HCT116 (cell line): ENCODE data around the gene MBNL2. TPM values are rescaled to one million over a fixed set of nuclear protein-coding genes. Genes with fewer than 3 reads are reported as not detected.

Source experiments
- ATAC-seq: fragments of 200-7000 bp; cut with Tn5 transposase; 2 replicates; pipeline ENCODE4 v1.9.1; 2020; ENCODE audit warnings: mild to moderate bottlenecking, moderate library complexity
- BruUV-seq: library from RNA; stranded (reverse); fragments of 400-500 nt; replicated peaks from 2 replicates; lab custom pipeline; 2021; lab: Mats Ljungman, UMichigan
- CTCF ChIA-PET: fragments of 300-600 bp; sonication (Branson Sonifier 250); formaldehyde crosslinking; loops from one replicate; lab custom pipeline; 2021; ENCODE audit warnings: antibody characterized with exemption; lab: Charles Lee
- POLR2A ChIA-PET: fragments of 300-600, 350-600 bp; sonication (Branson Sonifier 250); formaldehyde crosslinking; loops from one replicate; lab custom pipeline; 2021; ENCODE audit warnings: antibody characterized with exemption; lab: Charles Lee
- RAD21 ChIA-PET, 2 experiments: fragments of 300-600 bp; sonication (Branson Sonifier 250); formaldehyde crosslinking; loops; one replicate each; lab custom pipeline; 2023; ENCODE audit warnings: low total read pairs in 2 of 2; ENCODE audit not compliant: uncharacterized antibody in 2 of 2, unreplicated experiment in 2 of 2, low non-redundant PET in 1 of 2; lab: Charles Lee
- DNase-seq: peaks from one replicate; pipeline ENCODE4 v3.0.0-alpha.2; 2010; ENCODE audit warnings: low read depth, low spot score
- H2AFZ ChIP-seq: fragments of 200-600 bp; shearing (Covaris generic), sonication (generic); 2 replicates; pipeline ENCODE4 v1.6.1; 2017; ENCODE audit warnings: low read depth, mixed run types, mixed read lengths, antibody characterized with exemption, low read length; ENCODE audit not compliant: poor library complexity, severe bottlenecking
- H3K27ac ChIP-seq: 2 replicates; pipeline ENCODE4 v1.5.1; 2012; ENCODE audit warnings: low read depth, low read length
- H3K27me3 ChIP-seq: fragments of 200-600 bp; sonication (generic); 2 replicates; pipeline ENCODE4 v1.6.1; 2016; ENCODE audit warnings: mixed run types, low read length, mixed read lengths; ENCODE audit not compliant: insufficient read depth
- H3K36me3 ChIP-seq, 2 experiments: fragments of 200-500 bp in 1 of 2; fragments of 200-600 bp in 1 of 2; sonication (Bioruptor generic) in 1 of 2; sonication (generic) in 1 of 2; 2 replicates each; pipeline versions ENCODE4 v1.5.1 to v1.6.1; 2014 to 2016; ENCODE audit warnings: low read length in 2 of 2, inconsistent platforms in 1 of 2, mixed read lengths in 1 of 2, mixed run types in 1 of 2; ENCODE audit not compliant: insufficient read depth in 2 of 2, control insufficient read depth in 1 of 2
- H3K4me1 ChIP-seq, 2 experiments: fragments of 200-600 bp in 1 of 2; sonication (generic) in 1 of 2; 2 replicates each; pipeline versions ENCODE4 v1.5.1 to v1.6.1; 2012 to 2017; ENCODE audit warnings: low read length in 2 of 2, inconsistent platforms in 1 of 2, mild to moderate bottlenecking in 1 of 2, mixed read lengths in 1 of 2, mixed run types in 1 of 2, moderate library complexity in 1 of 2; ENCODE audit not compliant: insufficient read depth in 2 of 2, control insufficient read depth in 1 of 2
- H3K4me2 ChIP-seq: fragments of 200-600 bp; sonication (generic); 2 replicates; pipeline ENCODE4 v1.6.1; 2017; ENCODE audit warnings: mixed run types, low read length, mixed read lengths
- H3K4me3 ChIP-seq, 2 experiments: fragments of 200-600 bp in 1 of 2; sonication (generic) in 1 of 2; replicated peaks in 1 of 2; 2 replicates each; pipeline ENCODE4 v1.5.1; 2011 to 2016; ENCODE audit warnings: low read length in 2 of 2, control low read depth in 1 of 2, low read depth in 1 of 2, mild to moderate bottlenecking in 1 of 2, mixed read lengths in 1 of 2, mixed run types in 1 of 2
- H3K79me2 ChIP-seq: fragments of 200-600 bp; sonication (generic); 2 replicates; pipeline ENCODE4 v1.6.1; 2017; ENCODE audit warnings: mild to moderate bottlenecking, mixed run types, low read length, moderate library complexity, mixed read lengths; ENCODE audit not compliant: insufficient read depth
- H3K9ac ChIP-seq: fragments of 200-600 bp; sonication (generic); 2 replicates; pipeline ENCODE4 v1.6.1; 2016; ENCODE audit warnings: low read length, mixed read lengths
- H3K9me2 ChIP-seq: fragments of 200-600 bp; sonication (generic), shearing (Covaris generic); 2 replicates; pipeline ENCODE4 v1.6.1; 2017; ENCODE audit warnings: mixed run types, mild to moderate bottlenecking, moderate library complexity; ENCODE audit not compliant: insufficient read depth
- H3K9me3 ChIP-seq, 2 experiments: fragments of 200-500 bp in 1 of 2; fragments of 200-600 bp in 1 of 2; sonication (Bioruptor generic) in 1 of 2; sonication (generic) in 1 of 2; 2 replicates each; pipeline ENCODE4 v1.6.1; 2014 to 2017; ENCODE audit warnings: low read length in 2 of 2, mixed read lengths in 2 of 2, inconsistent platforms in 1 of 2, low read depth in 1 of 2, mild to moderate bottlenecking in 1 of 2, mixed run types in 1 of 2, moderate library complexity in 1 of 2; ENCODE audit not compliant: control insufficient read depth in 1 of 2, insufficient read depth in 1 of 2
- H4K20me1 ChIP-seq: fragments of 200-600 bp; sonication (generic), shearing (Covaris generic); 2 replicates; pipeline ENCODE4 v1.6.1; 2017; ENCODE audit warnings: mixed run types, mild to moderate bottlenecking, moderate library complexity; ENCODE audit not compliant: insufficient read depth
- CBX3 ChIP-seq: IDR thresholded peaks from 2 replicates; pipeline ENCODE4 v1.6.1; 2012; ENCODE audit warnings: low read depth
- CEBPB ChIP-seq: IDR thresholded peaks from 2 replicates; pipeline ENCODE4 v1.6.1; 2012; ENCODE audit warnings: low read depth
- EGR1 ChIP-seq: IDR thresholded peaks from 2 replicates; pipeline ENCODE4 v1.6.1; 2012; ENCODE audit warnings: low read depth
- ELF1 ChIP-seq: IDR thresholded peaks from 2 replicates; pipeline ENCODE4 v1.6.1; 2012; ENCODE audit warnings: low read depth, borderline replicate concordance
- EZH2 ChIP-seq: fragments of 200-600 bp; sonication (generic); IDR thresholded peaks from 2 replicates; pipeline ENCODE4 v1.6.1; 2017; ENCODE audit warnings: antibody characterized with exemption, mixed run types
- EZH2phosphoT487 ChIP-seq: fragments of 200-600 bp; IDR thresholded peaks from 2 replicates; pipeline ENCODE4 v1.6.1; 2018; ENCODE audit warnings: antibody characterized with exemption, borderline replicate concordance
- SIN3A ChIP-seq: IDR thresholded peaks from 2 replicates; pipeline ENCODE4 v1.6.1; 2012; ENCODE audit warnings: low read depth
- SP1 ChIP-seq: IDR thresholded peaks from 2 replicates; pipeline ENCODE4 v1.6.1; 2012; ENCODE audit warnings: low read depth
- SRF ChIP-seq: IDR thresholded peaks from 2 replicates; pipeline ENCODE4 v1.6.1; 2012; ENCODE audit warnings: low read depth
- TCF7L2 ChIP-seq: IDR thresholded peaks from 2 replicates; pipeline ENCODE4 v1.7.0; 2011; ENCODE audit warnings: borderline replicate concordance, inconsistent platforms; ENCODE audit not compliant: insufficient read depth, insufficient read length; ENCODE audit errors: extremely low read depth
- YY1 ChIP-seq: IDR thresholded peaks from 2 replicates; pipeline ENCODE4 v1.6.1; 2011; ENCODE audit warnings: low read length, low read depth, moderate library complexity, mild to moderate bottlenecking; ENCODE audit not compliant: insufficient replicate concordance; ENCODE audit errors: extremely low read depth
- ZFX ChIP-seq: fragments of 450-650 bp; IDR thresholded peaks from 2 replicates; pipeline ENCODE4 v1.6.1; 2017
- ZNF274 ChIP-seq: fragments of 200-500 bp; sonication (Bioruptor generic); IDR thresholded peaks from 2 replicates; pipeline ENCODE4 v1.6.1; 2014; ENCODE audit warnings: mild to moderate bottlenecking, low read depth, low read length, inconsistent platforms
- intact Hi-C: fragments of 100-400 bp; cut with micrococcal nuclease; formaldehyde crosslinking; loops from 2 replicates; pipeline ENCODE4 v1.10.0; 2022
- total RNA-seq: library from RNA; stranded (reverse); gene quantifications from one replicate; pipeline ENCODE4 v1.2.1, GENCODE V29; 2021; ENCODE audit not compliant: unreplicated experiment
- TF ChIP-seq, protein P1 (sequence below): IDR thresholded peaks from 2 replicates; pipeline ENCODE4 v1.6.1; 2012; ENCODE audit warnings: low read depth
- TF ChIP-seq, protein P2 (sequence below): IDR thresholded peaks from 2 replicates; pipeline ENCODE4 v1.6.1; 2012
- TF ChIP-seq, protein P3 (sequence below): IDR thresholded peaks from 2 replicates; pipeline ENCODE4 v1.6.1; 2011; ENCODE audit warnings: mild to moderate bottlenecking, low read length, moderate library complexity; ENCODE audit not compliant: insufficient replicate concordance; ENCODE audit errors: extremely low read depth
- TF ChIP-seq, protein P4 (sequence below): IDR thresholded peaks from 2 replicates; pipeline ENCODE4 v1.6.1; 2012
- TF ChIP-seq, protein P5 (sequence below), 3 experiments: fragments of 200-600 bp in 1 of 3; sonication (generic) in 1 of 3; IDR thresholded peaks in 2 of 3; conservative IDR thresholded peaks in 1 of 3; 2 replicates each; pipeline ENCODE4 v1.5.1; 2012 to 2017; ENCODE audit warnings: low read depth in 2 of 3, low read length in 2 of 3, antibody characterized with exemption in 1 of 3, borderline replicate concordance in 1 of 3, control low read depth in 1 of 3, mild to moderate bottlenecking in 1 of 3, mixed read lengths in 1 of 3, mixed run types in 1 of 3, moderate library complexity in 1 of 3; ENCODE audit not compliant: insufficient read depth in 1 of 3

The MBNL2 gene
- total RNA-seq, 1 experiment from 2014 or later = 73.9 TPM

GRCh38 chr13:97286317-97287046 is 64.3 kb downstream of the MBNL2 start:
- no peak for ATAC-seq
- H3K9ac ChIP-seq = no peak overlapping the region

More at GRCh38 chr13:97286317-97287046, 64.3 kb downstream of the MBNL2 start:
- Histone ChIP-seq H3K36me3 (no peaks in the 10 kb centered on the region), H3K4me2 (no peak overlapping the region), H3K4me3 (no peak overlapping the region), H3K27ac (no peak overlapping the region), H2AFZ (no peak overlapping the region), H3K79me2 (peaks cover 62% of the 10 kb centered on the region), H3K9me3 (no peaks in the 10 kb centered on the region), H3K9me2 (no peaks in the 10 kb centered on the region), H4K20me1 (no peaks in the 10 kb centered on the region), H3K4me1 (peaks cover 23 to 34% of the 10 kb centered on the region in 2 experiments), H3K27me3 (no peaks in the 10 kb centered on the region)
- ChIA-PET CTCF (no interaction called here), POLR2A (no interaction called here), RAD21 (no interaction called here)
- BruUV-seq = no TSS peak
- no peak for DNase-seq
- intact Hi-C loops = no loop called here
- TF ChIP-seq, protein P1, sequence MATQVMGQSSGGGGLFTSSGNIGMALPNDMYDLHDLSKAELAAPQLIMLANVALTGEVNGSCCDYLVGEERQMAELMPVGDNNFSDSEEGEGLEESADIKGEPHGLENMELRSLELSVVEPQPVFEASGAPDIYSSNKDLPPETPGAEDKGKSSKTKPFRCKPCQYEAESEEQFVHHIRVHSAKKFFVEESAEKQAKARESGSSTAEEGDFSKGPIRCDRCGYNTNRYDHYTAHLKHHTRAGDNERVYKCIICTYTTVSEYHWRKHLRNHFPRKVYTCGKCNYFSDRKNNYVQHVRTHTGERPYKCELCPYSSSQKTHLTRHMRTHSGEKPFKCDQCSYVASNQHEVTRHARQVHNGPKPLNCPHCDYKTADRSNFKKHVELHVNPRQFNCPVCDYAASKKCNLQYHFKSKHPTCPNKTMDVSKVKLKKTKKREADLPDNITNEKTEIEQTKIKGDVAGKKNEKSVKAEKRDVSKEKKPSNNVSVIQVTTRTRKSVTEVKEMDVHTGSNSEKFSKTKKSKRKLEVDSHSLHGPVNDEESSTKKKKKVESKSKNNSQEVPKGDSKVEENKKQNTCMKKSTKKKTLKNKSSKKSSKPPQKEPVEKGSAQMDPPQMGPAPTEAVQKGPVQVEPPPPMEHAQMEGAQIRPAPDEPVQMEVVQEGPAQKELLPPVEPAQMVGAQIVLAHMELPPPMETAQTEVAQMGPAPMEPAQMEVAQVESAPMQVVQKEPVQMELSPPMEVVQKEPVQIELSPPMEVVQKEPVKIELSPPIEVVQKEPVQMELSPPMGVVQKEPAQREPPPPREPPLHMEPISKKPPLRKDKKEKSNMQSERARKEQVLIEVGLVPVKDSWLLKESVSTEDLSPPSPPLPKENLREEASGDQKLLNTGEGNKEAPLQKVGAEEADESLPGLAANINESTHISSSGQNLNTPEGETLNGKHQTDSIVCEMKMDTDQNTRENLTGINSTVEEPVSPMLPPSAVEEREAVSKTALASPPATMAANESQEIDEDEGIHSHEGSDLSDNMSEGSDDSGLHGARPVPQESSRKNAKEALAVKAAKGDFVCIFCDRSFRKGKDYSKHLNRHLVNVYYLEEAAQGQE = no peak
- TF ChIP-seq EGR1 (no peak), TCF7L2 (no peak), ZFX (no peak), YY1 (no peak), EZH2phosphoT487 (no peak), CBX3 (no peak), EZH2 (no peak), SIN3A (no peak), SP1 (no peak), ELF1 (no peak), ZNF274 (no peak), CEBPB (no peak), SRF (no peak)
- TF ChIP-seq, protein P2, sequence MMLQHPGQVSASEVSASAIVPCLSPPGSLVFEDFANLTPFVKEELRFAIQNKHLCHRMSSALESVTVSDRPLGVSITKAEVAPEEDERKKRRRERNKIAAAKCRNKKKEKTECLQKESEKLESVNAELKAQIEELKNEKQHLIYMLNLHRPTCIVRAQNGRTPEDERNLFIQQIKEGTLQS = no peak
- TF ChIP-seq, protein P3, sequence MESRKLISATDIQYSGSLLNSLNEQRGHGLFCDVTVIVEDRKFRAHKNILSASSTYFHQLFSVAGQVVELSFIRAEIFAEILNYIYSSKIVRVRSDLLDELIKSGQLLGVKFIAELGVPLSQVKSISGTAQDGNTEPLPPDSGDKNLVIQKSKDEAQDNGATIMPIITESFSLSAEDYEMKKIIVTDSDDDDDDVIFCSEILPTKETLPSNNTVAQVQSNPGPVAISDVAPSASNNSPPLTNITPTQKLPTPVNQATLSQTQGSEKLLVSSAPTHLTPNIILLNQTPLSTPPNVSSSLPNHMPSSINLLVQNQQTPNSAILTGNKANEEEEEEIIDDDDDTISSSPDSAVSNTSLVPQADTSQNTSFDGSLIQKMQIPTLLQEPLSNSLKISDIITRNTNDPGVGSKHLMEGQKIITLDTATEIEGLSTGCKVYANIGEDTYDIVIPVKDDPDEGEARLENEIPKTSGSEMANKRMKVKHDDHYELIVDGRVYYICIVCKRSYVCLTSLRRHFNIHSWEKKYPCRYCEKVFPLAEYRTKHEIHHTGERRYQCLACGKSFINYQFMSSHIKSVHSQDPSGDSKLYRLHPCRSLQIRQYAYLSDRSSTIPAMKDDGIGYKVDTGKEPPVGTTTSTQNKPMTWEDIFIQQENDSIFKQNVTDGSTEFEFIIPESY = no peak
- TF ChIP-seq, protein P4, sequence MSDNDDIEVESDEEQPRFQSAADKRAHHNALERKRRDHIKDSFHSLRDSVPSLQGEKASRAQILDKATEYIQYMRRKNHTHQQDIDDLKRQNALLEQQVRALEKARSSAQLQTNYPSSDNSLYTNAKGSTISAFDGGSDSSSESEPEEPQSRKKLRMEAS = no peak
- TF ChIP-seq, protein P5, sequence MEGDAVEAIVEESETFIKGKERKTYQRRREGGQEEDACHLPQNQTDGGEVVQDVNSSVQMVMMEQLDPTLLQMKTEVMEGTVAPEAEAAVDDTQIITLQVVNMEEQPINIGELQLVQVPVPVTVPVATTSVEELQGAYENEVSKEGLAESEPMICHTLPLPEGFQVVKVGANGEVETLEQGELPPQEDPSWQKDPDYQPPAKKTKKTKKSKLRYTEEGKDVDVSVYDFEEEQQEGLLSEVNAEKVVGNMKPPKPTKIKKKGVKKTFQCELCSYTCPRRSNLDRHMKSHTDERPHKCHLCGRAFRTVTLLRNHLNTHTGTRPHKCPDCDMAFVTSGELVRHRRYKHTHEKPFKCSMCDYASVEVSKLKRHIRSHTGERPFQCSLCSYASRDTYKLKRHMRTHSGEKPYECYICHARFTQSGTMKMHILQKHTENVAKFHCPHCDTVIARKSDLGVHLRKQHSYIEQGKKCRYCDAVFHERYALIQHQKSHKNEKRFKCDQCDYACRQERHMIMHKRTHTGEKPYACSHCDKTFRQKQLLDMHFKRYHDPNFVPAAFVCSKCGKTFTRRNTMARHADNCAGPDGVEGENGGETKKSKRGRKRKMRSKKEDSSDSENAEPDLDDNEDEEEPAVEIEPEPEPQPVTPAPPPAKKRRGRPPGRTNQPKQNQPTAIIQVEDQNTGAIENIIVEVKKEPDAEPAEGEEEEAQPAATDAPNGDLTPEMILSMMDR (IDR thresholded peaks at IDR 0.05 in 2 of 3, conservative IDR thresholded peaks at IDR 0.05 in 1 of 3; ENCODE audit: borderline replicate concordance in 1 of 3, insufficient read depth in 1 of 3, low read depth in 2 of 3, low read length in 2 of 3) = no peak
